ENCODE results near the gene MSRB1.

Gene MSRB1

GRCh38 chr16:1945559-1946391 lies 2.8 kb upstream of the MSRB1 start:
- Histone ChIP-seq H3K9ac (ENCODE audit: low read depth, low read length, poor library complexity, severe bottlenecking) (no peak overlapping the region), H3K27me3 (ENCODE audit: insufficient read depth, low read length, poor library complexity, severe bottlenecking) (no peaks in the 10 kb centered on the region)

GRCh38 chr16:1944612-1945199 lies 1.7 kb upstream of the MSRB1 start:
- Histone ChIP-seq H3K4me1 (ENCODE audit: insufficient read depth, low read length, poor library complexity, severe bottlenecking) (peaks cover 5% of the 10 kb centered on the region), H2AFZ (ENCODE audit: low read length) (no peak overlapping the region), H3K9ac (ENCODE audit: low read depth, low read length, poor library complexity, severe bottlenecking) (no peak overlapping the region), H3K36me3 (ENCODE audit: insufficient read depth, low read length) (no peaks in the 10 kb centered on the region), H4K20me1 (ENCODE audit: insufficient read depth, low read length, poor library complexity, severe bottlenecking) (no peaks in the 10 kb centered on the region), H3K27me3 (ENCODE audit: insufficient read depth, low read length, poor library complexity, severe bottlenecking) (no peaks in the 10 kb centered on the region), H3K79me2 (ENCODE audit: insufficient read depth, low read length) (peaks cover 11% of the 10 kb centered on the region; the same call in 1 of the 2 replicates), H3K4me3 (ENCODE audit: low read length, poor library complexity, severe bottlenecking) (no peak overlapping the region), H3K9me2 (replicated peaks; ENCODE audit: low read depth, low read length) (no peaks in the 10 kb centered on the region), H3K9me3 (ENCODE audit: insufficient read depth, low read depth, low read length) (no peaks in the 10 kb centered on the region), H3F3A (ENCODE audit: low read depth) (no peaks in the 10 kb centered on the region), H3K4me2 (ENCODE audit: low read depth, low read length, poor library complexity, severe bottlenecking) (no peak overlapping the region)
- TF ChIP-seq EZH2phosphoT487 (IDR thresholded peaks at IDR 0.05; ENCODE audit: borderline replicate concordance) (no peak), CTCF (conservative IDR thresholded peaks at IDR 0.05; ENCODE audit: low read length) (no peak)

More at GRCh38 chr16:1945559-1946391, 2.8 kb upstream of the MSRB1 start:
- no peak overlapping the region for H3K4me3 ChIP-seq (ENCODE audit: low read length, poor library complexity, severe bottlenecking)
- H2AFZ ChIP-seq (ENCODE audit: low read length), result no peak overlapping the region
- no peaks in the 10 kb centered on the region for H3K9me2 ChIP-seq (replicated peaks; ENCODE audit: low read depth, low read length)
- H3F3A ChIP-seq (ENCODE audit: low read depth), result no peaks in the 10 kb centered on the region
- peaks cover 11% of the 10 kb centered on the region; the same call in 1 of the 2 replicates for H3K79me2 ChIP-seq (ENCODE audit: insufficient read depth, low read length)
- H3K36me3 ChIP-seq (ENCODE audit: insufficient read depth, low read length), result no peaks in the 10 kb centered on the region
- H4K20me1 ChIP-seq (ENCODE audit: insufficient read depth, low read length, poor library complexity, severe bottlenecking), result no peaks in the 10 kb centered on the region
- peaks cover 5% of the 10 kb centered on the region for H3K4me1 ChIP-seq (ENCODE audit: insufficient read depth, low read length, poor library complexity, severe bottlenecking)
- TF ChIP-seq EZH2phosphoT487 (IDR thresholded peaks at IDR 0.05; ENCODE audit: borderline replicate concordance), result no peak
- TF ChIP-seq CTCF (conservative IDR thresholded peaks at IDR 0.05; ENCODE audit: low read length), result no peak
- H3K4me2 ChIP-seq (ENCODE audit: low read depth, low read length, poor library complexity, severe bottlenecking), result no peak overlapping the region
- H3K9me3 ChIP-seq (ENCODE audit: insufficient read depth, low read depth, low read length), result no peaks in the 10 kb centered on the region

- H3K79me2 ChIP-seq (ENCODE audit: insufficient read depth, low read length), result peaks cover 11% of the 10 kb centered on the region; the same call in 1 of the 2 replicates
- H3K36me3 ChIP-seq (ENCODE audit: insufficient read depth, low read length), result no peaks in the 10 kb centered on the region
- H3K4me1 ChIP-seq (ENCODE audit: insufficient read depth, low read length, poor library complexity, severe bottlenecking), result peaks cover 5% of the 10 kb centered on the region
- H2AFZ ChIP-seq (ENCODE audit: low read length), result peak overlapping the region; percentile 81; the same call in 1 of the 2 replicates
- peak overlapping the region; percentile 85 for H3K4me3 ChIP-seq (ENCODE audit: low read length, poor library complexity, severe bottlenecking)
- H3K9ac ChIP-seq (ENCODE audit: low read depth, low read length, poor library complexity, severe bottlenecking), result peak overlapping the region; percentile 87
- no peaks in the 10 kb centered on the region for H4K20me1 ChIP-seq (ENCODE audit: insufficient read depth, low read length, poor library complexity, severe bottlenecking)
- peak overlapping the region; percentile 79 for H3K4me2 ChIP-seq (ENCODE audit: low read depth, low read length, poor library complexity, severe bottlenecking)
- H3F3A ChIP-seq (ENCODE audit: low read depth), result no peaks in the 10 kb centered on the region
- no peaks in the 10 kb centered on the region for H3K27me3 ChIP-seq (ENCODE audit: insufficient read depth, low read length, poor library complexity, severe bottlenecking)
- TF ChIP-seq EZH2phosphoT487 (IDR thresholded peaks at IDR 0.05; ENCODE audit: borderline replicate concordance) (no peak), CTCF (conservative IDR thresholded peaks at IDR 0.05; ENCODE audit: low read length) (no peak)
- no peaks in the 10 kb centered on the region for H3K9me2 ChIP-seq (replicated peaks; ENCODE audit: low read depth, low read length)
- no peaks in the 10 kb centered on the region for H3K9me3 ChIP-seq (ENCODE audit: insufficient read depth, low read depth, low read length)
Measured at GRCh38 chr16:1942047-1942809, 771 bp downstream of the MSRB1 start.
